SK-N-MC (cell line): ENCODE results near the gene FCHSD2.

Source experiments
- EZH2 ChIP-seq: fragments of 200-600 bp; sonication (generic); IDR thresholded peaks from one replicate; pipeline ENCODE4 v1.6.1; 2017; ENCODE audit warnings: antibody characterized with exemption
- POLR2AphosphoS5 ChIP-seq: IDR thresholded peaks from 2 replicates; pipeline ENCODE4 v1.6.1; 2012; ENCODE audit warnings: mild to moderate bottlenecking, low read depth, low read length, borderline replicate concordance

DNA sequence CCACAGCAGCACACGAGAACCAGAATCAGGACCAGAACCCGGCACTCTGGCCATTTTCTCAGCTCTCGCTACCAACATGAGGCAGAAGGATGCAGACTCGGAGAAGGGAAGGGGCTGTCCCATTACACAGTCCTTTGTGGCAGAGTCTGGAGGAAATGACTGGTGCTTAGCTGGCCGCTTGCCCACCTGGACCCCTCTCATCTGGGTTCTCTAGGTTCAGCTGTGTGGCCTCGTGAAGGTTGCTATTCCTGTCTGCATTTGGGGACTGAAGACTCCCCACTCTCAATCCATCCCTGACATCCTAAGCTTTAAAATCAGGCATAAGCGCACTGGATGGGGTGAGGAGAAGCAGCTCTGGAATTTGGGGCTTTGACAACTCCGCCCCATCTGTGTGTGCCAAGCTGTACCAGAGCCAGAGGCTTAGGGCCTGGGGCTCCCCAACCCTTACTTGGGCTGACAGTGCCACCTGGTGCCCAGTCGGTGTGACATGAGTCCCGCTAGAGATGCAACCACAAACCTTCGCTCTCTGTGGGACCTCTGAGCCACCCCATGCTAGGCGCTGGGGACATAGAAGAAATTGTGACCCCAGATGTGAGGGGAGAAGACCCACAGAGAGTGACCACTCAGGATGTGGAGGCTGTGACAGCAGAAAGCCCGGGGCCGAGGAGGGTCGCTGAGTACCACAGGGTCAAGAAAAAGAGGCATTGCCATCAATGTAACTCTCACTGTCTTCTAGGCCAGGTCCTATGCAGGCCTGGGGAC lies 35.8 kb upstream of the FCHSD2 start:
- TF ChIP-seq EZH2 (no peak), POLR2AphosphoS5 (no peak)
